ENCODE results near the gene PTPRN2.

PTPRN2 gene

DNA sequence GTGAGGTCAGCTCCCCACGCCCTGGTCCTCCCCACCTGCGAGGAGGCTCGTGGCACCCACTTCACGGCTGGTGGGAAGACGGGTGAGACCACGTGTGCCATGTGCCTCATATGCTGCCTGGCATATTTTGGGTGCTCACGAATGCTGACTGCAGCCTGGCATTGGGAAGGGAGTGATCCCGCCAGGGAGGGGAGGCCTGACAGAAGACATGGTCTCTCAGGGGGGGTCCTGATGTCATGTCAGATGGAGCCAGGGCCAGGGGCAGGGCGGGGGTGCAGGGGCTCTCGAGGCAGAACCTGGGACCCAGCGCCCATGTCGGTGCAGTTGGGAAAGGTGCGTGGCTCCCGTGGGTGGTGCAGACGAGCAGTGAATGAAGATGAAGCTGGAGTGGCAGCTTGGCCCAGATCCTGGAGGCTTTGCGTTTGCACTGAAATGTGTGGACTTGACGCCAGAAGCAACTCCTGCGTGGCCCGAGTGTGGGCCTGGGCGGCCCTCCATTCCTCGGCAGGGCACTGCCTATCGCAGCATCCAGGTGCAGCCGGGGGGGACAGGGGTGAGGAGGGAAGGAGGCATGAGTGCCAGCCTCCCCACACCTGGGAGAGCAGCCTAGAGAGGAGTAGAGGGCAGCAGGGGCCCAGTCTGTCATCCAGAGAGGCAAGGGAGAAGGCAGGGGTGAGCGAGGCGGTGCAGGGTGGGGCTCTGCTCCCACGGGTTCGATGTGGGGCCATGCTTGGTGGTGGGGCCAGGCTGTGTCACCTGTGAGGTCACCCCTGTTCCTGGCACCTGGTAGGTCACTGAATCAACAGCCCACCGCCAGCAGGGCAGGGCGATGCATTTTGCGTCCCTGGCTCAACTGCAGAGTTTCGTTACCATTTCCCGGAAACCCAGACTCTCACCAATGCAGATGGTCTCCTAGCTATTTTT, 865.2 kb downstream of the PTPRN2 start:
- DNase-seq, result no peak

DNA sequence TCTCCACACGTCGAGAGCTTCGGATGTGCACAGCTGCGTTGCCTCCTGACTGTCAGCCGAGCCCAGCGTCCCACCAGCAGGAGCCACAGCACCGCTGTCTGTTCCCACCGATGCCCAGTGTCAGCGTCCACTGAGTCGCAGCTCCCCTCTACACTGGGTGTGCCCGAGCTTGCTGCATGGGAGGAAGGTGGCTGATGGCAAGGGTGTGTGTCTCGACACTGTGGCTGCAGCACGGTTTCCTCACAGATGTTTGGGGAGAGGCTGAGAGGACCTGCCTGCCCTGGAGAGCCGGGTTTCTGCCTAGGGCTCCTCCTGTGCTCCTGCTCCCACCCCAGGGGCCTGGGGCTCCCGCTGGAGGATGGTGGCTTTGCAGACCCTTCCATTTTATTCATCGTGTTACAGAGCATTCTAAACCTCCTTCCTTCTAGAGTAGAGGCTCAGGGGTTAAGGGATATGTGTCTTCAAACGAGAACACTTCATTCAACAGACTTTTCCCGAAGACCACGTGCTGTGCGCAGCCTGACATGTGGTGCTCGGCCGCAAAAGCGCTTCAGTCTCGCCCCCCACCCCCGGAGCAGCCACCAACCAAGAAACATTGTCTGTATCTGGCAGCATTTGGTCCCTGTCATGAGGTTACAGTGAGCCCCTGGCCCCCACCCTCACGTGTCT, 866.0 kb downstream of the PTPRN2 start:
- DNase-seq, result no peak

DNA sequence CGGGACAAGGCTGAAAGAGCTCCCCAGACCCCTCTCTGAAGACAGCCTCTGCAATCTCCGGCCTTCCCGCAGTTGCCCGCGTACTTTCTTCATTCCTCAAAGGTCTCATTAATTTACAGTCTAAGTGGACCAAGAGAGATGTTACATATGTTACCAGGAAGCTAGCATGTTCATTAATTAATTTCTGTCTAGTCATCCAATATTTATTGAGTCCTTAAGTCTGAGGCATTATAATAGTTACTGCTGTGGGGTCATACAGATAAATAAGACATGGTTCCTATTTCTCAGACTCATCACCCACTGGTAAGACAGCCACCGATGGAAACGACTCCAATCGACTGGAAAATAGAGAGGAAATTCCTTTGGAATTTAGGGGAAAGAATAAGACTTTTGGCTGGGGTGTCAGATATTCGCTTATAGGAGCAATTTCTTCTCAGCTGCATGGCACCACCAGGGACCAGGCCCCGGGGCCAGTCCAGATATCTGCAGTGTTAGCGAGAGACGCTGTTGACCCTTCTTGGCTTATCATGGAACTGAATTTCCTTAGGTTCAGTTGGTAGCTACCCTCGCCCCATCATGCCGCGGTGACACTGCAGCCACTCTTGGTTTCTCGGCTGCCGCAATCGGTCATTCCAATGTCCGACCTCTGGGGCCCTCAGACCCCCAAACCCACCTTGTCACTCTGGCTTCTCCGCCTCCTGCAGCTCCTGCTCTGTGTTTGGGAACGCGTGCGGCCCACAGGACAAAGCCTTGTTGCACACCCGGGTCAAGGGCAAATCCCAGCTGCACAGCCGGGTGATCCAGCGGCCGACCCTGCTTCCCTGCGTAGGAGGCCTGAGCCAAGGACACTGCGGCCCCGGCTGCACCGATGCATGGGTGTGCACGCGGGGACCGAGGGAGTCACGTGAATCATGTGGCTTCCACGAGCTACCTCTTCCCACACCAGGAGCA, 867.6 kb downstream of the PTPRN2 start:
- no peak for DNase-seq

DNA sequence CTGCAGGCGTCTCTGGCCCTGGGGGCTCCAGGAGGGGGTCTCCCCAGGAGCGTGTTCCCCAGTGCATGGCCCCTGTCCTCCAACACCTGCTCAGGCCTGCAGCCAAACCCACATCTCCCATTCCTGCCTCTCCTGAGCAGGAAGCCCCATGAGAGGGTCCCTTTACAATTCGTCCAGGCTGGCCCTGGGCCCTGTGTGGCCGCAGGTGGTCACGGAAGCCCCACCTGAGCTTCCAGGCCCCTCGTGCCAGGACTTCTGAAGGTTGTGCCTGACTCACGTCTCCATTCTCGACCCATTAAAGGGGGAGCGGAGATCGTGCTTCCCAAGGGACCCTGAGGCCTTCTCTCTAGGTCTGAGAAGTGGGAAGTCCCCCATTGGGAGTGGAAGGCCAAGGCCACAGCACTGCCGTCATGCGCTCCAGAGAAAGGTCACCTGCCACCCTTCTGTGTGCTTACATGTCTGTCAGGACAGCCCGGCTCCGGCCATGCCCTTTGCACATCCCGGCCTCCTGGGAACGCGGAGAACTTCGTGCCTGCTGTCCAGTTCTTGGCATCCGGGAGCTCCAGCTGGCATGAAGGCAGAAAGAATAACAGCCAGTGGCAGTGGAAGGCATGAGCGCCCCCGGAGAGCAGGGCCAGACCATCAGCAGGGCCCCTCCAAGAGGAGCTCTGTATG, 868.5 kb downstream of the PTPRN2 start:
- no peak for DNase-seq

DNA sequence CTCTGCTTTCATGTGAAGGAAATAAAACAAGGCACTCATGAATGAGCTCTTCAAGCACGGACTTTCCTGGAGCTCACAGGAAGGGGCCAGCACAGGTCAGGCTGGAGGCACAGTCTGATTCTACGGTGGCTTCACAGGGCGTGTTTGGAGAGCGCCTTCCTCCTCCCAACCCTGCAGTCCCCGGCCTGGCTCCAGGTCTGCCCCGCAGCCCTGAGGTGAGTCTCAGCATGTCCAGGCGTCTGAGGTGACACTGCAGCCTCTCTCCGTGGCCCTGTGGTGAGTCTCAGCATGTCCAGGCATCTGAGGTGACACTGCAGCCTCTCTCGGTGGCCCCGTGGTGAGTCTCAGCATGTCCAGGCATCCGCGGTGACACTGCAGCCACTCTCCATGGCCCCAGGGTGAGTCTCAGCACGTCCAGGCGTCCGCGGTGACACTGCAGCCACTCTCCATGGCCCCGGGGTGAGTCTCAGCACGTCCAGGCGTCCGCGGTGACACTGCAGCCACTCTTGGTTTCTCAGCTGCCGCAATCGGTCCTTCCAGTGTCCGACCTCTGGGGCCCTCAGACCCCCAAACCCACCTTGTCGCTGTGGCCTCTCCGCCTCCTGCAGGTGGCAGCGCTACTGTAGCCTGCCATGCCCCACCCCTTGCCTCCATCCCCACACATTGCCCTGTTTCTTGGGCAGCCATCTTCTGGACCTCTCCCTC, 869.2 kb downstream of the PTPRN2 start:
- DNase-seq, result no peak

DNA sequence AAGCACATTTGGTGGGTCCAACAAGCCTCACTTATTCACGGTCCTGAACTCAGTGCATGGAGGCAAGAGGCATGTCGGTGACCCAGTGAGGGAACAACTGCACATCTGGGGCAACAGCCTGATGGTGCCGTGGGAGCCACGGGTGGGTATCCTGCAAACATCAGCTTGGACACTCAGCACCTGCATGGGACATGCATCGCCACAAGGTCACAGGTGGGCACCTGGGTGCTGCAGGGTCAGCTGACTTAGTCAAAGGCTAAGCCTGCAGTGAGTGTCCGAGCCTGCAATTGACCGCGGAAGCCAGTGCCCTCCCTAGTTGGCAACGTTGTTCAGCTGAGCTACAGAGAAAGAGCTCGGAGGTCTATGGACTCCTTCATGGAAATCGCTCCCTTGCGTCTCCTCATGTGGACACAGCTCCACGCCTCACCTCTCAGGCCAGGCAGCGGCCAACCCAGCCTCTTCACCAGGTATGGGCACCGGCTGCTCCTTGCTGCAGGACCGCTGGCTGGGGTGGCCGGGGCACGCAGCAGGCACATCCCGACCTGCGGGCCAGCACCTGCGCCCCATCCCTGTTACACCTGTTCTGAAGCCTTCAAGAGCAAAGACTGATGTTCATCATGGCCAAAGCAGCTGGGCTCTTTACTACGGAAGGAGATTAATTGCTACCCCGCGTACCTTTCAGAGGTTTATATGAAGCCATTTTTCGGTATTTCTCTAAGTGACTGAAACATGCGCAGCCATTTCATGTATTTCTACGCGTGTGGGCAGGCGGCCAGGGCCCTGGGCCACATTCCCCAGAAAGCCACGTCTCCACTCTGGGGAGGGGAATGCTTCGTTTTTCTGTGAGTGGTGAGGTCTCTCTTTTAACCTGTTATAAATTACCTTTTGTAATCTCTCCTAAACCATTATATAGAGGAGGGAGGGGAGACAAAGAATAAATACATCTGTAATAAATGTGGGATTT, 870.1 kb downstream of the PTPRN2 start:
- no peak for DNase-seq

DNA sequence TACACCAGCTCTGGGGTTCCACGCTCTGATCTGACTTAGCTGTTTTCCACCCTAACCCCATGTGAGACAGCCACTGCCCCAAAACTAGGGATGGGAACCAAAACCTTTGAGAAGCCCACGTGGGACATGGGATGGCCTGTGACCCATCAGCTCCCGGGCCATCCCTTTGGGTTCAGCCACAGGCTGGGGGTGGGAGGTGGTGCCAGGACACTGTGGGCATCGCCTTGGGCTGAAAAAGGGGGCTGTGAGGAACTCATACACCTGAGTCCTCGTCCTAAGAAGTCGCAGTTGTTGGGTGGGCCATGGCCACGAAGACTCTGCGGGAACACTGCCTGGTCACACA, 871.7 kb downstream of the PTPRN2 start:
- DNase-seq, result no peak

DNA sequence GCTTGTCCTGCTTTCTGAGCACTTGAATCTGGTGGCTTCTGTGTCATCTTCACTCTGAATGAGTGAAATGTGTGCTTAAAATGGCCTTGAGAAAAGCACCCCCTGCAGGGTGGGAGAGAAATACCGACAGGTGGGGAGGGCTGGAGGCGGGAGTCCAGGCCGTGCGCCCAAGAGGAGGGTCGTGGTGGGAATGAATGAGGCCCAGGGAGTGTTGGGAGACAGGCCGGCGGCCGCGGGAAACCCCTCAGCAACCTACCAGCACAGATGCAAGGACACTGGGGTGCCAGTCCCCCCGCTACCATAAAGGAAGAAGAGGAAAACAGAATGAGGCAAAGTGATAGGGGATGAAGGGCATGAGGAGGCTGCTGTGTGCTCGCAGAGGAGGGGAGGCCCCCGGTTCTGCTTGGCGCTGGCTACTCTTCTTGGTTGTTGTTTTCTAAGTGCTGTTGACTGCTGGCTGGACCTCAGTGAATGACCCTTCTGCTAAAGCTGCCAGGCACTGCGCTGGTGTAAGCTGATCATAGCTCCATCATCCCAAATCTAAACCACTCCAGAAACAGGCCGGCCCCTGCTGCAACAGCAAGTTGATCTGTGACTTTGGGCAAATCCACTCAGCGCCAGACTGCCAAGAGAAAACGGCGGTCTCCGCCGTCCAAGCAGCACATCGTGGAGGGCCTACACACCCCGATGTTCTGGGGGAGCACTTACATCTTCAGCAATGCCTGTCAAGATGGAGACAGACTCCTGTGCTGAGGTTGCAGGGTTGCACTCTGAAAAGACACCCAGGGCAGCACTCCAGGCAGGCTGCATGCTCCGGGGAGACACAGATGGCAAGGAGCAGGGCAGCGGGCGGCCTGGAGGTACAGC, 872.3 kb downstream of the PTPRN2 start:
- DNase-seq, result no peak

DNA sequence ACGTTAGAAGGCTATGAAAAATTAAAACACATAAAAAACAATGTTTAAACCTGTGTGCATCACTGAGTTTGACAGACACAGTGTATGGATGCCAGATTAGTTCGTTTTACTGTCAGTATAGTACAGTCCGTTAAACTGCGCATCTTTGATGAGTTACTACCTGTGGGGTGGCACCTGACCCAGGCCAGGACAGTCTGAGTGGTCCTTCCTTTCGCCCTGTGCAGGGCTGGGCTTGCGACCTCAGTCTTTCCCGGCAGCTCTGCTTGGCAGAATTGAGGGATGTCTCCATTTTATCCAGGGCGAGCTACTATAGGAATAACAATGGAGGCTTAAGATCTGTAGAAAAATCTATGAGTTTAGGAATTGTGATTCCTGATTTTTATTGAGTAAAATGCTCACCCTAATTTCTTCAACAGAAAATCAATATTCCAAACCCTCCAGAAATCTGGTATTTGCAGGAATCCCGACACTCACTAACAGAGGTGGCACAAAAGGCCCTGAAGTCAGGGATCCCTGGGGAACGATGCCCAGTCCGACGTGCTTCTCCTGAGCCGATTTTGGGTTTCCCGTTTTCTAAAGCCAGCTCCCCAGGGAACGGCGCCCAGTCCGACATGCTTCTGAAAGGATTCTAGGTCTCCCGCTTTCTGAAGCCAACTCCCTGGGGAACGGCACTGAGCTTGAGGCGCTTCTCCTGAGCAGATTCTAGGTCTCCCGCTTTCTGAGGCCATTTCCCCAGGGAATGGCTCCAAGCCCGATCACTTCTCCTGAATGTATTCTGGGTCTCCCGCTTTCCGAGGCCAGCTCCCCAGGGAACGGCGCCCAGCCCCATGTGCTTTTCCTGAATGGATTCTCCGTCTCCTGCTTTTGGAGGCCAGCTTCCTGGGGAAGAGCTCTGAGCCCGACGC, 873.2 kb downstream of the PTPRN2 start:
- DNase-seq, result no peak

DNA sequence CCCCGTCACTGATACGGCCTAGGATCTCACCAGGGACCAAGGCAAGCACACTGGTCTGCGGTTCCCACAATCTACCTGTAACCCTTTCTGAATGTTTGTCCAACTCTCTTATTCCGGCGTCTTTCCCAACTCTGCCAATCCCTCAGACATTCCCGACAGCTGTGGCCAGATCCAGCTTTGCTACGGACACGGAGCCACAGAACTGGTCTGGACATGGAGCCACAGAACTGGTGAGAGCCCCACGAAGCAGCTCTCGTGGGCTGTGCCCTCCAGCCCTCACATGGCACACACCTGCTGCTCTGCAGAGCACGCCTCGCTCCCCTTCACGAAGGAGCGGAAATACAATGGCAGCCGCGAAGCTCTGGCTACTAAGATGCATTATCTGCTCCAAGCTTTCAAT, 874.0 kb downstream of the PTPRN2 start:
- DNase-seq, result no peak

DNA sequence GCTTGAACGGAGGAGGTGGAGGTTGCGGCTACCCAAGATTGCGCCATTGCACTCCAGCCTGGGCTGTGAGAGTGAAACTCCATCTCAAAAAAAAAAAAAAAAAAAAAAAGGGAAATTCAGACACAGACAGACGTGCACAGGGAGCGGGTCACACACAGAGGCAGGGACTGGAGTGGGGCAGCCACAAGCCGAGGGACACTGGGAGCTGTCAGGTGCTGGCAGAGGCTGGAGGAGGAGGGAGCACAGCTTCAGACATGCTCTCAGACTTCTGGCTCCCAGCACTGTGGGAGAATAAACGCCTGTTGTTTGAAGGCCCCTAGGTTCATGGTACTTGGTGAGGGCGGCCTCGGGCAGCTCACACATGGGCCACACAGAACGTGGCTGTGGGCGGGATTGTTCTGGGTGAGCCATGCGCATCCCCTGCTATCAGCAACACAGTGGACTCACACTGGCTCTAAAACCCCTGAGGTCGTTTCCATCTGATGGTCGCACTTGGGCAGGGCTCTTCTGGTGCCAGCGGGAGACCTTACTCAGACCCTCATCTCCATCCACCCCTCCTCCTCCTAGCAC, 874.9 kb downstream of the PTPRN2 start:
- no peak for DNase-seq

DNA sequence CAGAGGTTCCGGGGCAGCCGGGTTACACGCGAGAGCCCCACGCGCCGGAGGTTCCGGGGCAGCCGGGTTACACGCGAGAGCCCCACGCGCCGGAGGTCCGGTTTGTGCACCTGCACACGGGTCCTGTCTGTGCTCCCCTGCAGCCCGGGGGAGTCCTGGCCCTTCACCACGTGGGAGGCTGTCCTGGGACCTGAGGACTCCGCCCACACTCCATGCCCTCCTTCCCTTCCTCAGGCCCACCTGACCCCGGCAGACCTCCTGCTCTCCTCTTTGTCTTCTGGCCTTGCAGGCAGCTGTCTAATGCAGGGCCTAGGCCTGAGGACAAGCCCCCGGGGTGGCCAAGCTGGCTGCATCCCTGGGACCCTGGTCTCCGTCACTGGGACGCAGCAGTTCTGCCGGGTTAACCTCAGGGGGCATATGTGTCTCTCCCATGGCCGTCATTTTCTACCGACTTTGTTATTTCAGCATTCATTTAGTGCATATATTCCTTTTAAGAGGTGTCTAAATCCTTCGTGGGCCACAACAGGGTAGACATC, 876.2 kb downstream of the PTPRN2 start:
- DNase-seq, result no peak

DNA sequence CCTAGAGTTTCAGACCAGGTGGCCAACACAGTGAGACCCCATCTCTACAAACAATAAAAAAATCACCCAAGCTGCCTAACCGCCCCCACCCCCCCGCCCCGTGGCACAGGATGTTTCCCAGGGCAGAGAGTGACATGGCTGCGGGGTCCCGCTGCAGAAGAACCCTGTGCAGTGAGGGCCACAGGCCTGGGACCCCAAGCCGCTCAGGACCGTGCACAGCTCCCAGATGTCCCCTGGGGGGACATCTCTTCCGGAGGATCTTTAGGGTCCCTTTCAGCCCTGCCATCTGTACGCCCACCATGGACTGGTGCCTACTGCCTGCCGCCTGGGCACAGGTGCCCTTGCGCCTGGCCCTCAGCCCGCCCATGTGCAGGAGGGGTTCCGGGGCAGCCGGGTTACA, 877.2 kb downstream of the PTPRN2 start:
- no peak for DNase-seq

DNA sequence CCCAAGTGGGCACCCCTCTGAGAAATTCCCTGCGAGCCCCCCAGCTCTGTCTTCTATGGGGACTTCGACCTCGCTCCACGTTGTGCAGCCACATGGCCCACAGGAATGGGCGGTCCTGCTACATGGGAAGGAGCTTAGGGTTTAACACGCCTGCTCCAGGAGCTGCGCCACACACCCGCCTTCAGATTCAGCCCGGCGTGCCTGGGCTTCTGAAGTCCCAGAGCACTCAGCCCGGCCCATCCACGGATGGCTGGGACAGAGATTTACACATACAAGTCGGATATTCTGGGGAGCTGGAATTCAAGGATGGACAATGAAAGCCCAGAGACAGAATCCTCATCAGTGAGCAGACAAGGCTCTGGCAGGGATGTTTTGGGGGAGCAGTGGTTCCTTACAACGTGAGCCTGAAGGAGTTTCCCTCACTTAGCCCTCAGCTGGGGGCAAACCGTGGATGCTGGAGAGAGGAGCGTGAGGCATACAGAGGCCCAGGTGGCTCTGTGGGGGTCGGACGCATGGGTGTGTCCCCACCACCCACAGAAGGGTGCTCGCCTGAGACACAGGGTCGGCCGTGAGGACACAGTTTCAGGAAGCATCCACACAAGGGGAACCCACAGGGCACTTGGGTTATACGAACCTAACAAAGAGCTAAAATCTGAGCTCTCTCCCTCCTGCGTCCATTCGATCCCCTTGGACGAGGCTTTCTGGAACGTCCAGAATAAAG, 877.9 kb downstream of the PTPRN2 start:
- no peak for DNase-seq

DNA sequence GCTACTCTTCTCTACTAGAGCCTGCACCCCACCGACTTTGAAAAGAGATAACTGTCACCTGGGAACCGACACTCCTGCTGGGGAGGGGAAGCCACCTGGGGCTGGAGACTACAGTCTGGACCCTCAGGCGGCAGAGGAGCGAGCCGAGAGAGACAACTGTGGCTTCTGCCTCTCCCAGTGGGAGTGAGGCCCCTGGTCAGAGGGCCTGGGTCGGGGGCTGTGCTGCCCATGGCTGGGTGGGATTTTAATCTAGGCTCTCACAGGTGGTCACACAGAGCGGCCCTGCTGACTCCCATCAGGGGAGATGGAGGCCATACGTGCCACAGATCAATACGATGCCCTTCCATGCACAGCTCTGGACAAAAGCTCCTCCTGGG, 878.7 kb downstream of the PTPRN2 start:
- DNase-seq, result no peak

DNA sequence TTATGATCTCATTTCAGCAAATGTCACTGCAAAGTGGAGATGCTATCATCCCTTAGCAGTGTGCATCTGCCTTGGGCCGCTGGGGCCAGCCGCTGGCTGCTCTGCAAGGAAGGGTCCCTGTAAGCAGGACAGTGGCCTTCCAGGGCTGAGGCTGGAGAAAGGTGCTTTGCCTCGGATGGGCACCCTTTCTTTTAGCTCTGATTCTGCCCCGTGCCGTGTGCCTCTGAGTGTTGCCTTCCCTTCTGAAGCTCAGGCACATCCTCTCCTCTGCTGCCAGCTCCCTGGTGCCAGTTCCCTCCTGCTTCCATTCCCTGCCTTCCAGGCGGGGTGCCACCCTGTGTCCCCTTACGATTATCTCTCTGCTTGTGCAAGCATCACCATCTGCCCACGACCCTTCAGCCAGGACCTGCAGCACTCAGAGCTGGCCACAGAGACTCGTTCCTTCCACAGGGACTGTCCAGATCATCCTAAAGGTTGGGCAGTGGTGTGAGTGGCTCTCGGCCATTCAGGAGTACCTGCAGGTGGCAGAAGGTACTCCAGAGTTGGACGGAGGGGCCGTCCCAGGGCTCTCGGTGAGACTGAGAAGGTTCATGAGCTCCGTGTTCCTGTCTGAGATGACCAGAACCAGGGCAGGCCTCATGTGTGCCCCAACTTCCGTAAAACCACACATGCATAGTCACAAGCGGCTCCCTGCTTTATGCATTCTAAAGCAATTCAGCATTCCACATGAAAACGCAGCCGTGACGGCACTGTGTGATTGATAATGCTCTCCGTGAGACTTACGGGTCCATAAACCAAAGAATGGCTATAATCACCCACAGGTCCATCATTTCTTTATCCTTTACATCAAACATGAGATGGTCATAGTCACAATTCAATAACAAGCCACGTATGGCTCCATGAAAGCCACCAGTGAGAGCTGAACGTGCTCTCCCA, 879.4 kb downstream of the PTPRN2 start:
- DNase-seq, result no peak

Measured in activated CD4-positive, alpha-beta T cell treated with anti-CD3 and anti-CD28 coated beads, Interleukin-2, Interleukin-6, amounts not matched to agents 100 ng/mL and 50 ng/mL, durations not matched to agents 16 hours and 8 hours (primary cell).